NCI-H146 (cell line): ENCODE results near the gene MX1.

Experiments used
- DNase-seq: peaks from one replicate; lab custom pipeline; 2025; lab: John Stamatoyannopoulos, UW

MX1 gene

DNA sequence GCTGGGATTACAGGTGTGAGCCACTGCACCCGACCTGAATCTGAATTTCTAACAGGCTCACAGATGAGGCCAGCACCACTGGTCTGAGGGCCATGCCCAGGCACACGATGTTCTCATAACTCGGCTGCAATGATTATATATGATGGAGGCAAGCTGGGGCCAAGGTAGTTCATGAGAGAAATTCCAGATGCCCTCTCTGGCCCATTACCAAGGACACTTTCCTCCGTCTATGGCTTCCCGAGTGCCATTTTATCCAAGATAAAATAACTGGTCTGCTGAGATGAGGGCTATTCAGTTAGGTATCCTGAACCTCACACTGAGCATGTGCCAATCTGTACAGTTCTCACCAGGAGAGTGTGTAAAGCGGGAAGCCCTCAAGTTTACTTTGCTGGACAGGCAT lies 65.4 kb downstream of the MX1 start:
- DNase-seq: no peak

DNA sequence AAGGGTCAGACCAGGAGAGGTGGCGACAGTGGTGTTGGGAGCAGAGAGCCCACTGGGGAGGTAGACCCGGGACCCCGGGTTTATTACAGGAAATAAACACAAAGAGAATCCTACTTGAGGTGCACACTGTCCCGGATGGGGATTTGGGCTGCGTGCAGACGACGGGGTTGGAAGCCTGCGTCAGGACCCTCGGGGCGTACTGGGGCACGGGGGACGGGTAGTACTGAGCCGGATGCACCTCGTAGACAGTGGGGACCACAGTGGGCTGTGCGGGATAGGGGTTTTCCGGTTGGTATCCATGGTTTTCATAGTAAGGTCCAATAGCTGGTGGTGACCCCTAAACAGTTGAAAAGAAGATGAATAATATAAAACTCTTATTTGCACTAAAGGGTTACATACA lies 68.2 kb downstream of the MX1 start:
- no peak for DNase-seq

DNA sequence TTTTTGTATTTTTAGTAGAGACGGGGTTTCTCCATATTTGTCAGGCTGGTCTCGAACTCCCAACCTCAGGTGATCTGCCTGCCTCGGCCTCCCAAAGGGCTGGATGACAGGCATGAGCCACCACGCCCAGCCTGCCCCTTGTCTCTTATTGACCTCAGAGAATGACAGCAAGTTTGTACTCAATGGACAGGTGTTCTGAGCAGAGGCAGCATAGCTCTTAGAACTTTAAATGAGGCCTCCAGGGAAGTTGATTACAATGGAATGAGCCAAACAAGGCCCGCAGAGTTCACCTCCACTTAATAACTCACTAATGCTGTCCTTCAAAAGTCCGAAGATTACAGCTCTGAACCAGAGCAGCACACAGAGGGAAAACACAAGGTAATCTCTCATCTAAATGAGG lies 71.0 kb downstream of the MX1 start:
- DNase-seq: no peak

DNA sequence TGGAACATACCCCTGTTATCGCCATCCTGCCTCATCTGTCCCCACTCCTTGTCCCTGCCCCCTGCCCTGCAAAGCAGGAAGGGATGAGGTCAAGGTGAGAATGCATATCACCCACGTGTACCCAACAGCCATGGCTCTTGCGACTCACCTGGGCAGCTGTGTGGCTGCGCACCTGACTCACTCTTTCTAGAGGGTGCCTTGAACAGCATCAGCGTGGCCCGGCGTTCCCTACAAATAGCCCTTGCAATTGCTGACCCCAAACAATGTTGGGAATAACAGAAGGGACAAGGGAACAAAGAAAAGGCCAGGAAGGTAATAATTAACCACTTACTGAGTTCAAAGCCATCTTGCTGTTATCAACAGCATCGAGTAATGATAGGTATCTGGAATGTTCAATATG lies 71.7 kb downstream of the MX1 start:
- DNase-seq: no peak

DNA sequence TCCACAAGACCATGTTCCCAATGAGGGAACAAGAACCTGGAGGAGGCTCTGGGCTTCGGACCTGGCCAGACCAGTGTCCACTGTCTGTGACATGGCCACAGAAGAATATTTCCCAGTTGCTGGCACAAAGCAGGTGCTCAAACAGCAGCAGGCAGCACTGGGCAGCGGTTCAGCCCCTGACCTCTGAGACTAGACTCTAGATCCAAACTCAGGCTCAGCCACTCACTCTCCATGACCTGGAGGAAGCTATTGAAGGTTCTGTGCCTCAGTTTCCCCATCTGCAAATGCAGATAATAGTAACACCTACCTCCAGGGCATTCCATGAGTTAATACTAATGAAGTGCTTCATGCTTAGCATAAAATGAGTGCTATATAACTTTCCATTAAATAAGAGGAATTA lies 73.9 kb downstream of the MX1 start:
- no peak for DNase-seq

DNA sequence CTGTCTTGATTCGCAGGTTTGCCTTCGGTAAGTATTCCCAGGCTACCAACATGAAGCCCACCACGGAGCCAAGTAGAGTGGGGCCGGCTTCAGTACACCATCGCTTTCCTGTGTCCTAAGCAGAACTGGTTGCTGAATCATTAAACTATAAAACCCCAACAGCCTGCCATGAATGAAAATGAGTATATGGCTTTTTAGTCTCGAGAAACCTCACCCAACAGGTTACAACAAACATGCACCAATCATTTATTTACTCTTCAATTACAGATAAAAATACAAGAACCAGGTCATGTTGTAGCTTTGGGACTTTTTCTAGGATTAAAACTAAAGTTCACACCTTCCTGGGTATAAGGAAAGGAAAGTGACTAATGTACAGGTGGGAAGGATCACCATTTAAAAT lies 74.3 kb downstream of the MX1 start:
- no peak for DNase-seq

DNA sequence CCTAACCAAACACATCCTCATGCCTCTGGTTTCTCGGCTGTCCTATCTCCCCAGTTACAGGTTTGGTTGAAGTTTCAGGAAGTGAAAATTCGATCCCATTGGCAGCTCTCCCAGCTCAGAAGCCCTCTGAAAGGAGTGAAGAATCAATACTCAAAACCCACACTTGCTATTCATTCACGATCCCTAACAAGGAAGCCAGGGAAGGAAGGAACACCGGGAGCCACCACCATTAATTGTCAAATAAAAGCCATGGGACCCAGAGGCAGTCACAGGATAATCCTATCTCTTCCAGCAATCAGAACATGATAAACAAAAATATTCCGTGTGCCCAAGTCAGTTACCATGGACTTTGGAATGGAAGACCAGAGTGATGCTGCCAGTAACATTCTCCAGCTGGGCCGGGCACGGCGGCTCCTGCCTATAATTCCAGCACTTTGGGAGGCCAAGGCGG lies 74.9 kb downstream of the MX1 start:
- DNase-seq: peak; percentile 17

DNA sequence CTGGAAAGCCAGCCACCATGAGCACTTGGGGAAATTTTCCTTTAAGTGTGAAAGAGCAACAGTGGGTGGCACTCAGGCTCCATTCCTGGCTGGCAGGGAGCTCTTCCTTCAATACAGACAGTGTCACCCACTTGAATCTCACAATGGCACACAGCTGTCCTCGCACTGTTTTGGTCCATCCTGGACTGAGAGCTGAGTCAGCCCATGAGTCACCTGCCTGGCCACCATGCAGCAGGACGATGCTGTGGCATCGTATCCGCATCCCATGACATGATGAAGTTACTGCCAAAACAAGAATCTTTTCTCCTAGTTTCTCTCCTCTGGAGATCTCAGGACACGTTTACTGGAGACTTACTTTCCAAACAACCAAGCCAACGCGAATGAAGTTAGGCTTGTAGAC lies 75.9 kb downstream of the MX1 start:
- no peak for DNase-seq

DNA sequence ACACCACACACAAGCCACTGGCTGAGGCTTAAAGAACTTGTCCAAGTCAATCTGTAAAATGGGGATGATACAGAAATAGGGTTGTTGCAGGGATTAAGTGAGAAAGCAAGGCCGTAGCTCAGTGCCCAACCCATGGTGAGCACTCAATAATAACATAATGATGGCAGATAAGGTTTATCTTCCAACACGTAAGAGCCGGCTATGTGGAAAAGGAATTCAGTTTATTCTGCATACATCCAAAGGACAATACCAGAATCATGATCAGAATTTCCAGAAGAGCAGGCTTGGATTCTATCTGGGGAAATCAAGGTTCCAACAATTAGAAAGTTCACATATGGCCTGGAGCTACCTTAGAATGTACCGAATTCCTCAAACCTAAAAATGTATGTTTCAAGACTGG lies 77.3 kb downstream of the MX1 start:
- no peak for DNase-seq

DNA sequence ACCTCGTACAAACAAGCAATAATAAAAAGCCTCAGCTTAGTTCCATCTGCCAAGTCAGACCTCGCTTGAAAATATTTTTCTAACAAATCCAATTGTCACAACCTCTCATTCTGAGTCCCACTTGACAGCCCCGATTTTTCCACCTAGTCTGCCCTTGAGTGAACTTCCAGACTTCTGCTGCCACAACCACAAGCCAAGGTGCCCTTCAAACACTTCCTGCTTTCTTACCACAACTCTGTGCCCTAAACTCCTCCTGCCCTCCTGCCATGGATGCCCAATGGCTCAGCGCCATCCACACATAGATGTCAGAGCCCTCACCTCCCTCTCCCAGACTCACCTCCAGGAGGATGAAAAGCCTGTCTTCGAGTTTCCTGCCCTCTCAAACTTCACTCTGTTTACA lies 78.0 kb downstream of the MX1 start:
- no peak for DNase-seq

DNA sequence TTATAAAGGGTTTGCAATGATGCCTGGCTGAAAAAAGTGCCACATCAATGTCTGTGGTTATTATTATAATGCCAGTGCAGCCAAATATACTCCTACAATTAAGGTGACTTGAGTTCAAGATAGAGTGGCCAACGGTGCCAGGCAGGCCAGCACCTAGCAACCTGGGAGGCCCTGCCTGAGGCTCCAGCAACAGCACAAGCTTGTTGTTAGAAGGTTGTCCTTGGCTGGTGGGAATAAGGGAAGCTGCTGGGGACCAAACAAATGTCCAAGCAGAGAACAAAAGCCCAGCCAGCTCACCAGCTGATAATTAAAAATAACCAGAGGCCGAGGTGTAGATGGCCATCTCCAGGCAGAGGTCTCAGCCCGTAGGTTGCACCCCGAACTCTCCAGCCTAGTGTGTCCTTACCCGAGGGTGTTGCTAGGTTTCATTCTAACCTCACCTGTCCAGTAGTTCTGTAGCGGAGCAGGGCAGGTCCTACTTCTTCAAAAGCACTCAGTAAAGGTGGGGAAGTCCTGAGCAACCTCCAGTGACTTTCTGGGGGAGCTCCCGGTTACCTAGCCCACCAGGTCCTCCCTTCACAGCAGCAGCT lies 80.1 kb downstream of the MX1 start:
- DNase-seq: no peak

DNA sequence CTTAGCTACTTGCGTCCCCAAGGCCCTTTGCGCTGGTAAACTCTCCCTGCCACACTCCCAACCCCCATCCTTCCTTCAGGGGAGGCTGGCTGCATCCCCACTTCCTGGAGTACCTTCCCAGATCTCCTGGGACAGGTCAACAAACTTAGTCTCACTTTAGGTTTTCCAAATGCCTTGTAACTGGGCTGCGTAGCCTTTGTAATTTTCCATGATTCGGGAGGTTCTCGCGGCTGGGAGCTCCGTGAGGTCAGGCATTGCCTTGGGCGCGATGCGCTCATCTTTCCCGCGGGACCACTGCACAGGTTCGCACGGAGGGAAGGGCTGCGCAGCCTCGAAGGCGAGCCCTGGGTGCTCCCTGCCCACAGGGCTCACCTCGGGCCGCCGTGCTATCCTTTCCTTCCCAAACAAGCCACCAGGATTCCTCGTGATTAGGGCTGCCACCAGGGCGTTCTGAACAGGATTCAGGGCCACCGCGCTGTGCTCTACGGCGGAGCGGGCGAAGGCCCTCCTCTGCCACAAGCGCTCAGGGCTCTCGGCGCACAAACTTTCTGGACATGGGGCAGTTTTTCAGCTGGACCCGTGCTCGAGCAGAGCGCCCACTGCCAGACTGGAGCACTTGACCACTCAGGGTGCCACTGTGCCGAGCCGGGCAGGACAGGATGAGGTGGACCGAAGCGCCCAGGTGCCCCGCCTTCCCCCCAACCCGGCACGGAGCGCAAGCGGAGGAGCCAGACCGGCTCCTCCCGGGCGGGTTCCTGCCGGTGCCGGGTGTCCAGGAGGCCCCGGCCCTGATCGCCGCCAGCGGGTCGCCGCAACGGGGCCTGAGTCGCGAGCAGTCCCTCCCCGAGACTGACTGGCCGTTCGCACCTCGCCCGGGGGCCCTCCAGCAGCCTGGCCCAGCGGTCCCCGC lies 80.8 kb downstream of the MX1 start:
- no peak for DNase-seq

DNA sequence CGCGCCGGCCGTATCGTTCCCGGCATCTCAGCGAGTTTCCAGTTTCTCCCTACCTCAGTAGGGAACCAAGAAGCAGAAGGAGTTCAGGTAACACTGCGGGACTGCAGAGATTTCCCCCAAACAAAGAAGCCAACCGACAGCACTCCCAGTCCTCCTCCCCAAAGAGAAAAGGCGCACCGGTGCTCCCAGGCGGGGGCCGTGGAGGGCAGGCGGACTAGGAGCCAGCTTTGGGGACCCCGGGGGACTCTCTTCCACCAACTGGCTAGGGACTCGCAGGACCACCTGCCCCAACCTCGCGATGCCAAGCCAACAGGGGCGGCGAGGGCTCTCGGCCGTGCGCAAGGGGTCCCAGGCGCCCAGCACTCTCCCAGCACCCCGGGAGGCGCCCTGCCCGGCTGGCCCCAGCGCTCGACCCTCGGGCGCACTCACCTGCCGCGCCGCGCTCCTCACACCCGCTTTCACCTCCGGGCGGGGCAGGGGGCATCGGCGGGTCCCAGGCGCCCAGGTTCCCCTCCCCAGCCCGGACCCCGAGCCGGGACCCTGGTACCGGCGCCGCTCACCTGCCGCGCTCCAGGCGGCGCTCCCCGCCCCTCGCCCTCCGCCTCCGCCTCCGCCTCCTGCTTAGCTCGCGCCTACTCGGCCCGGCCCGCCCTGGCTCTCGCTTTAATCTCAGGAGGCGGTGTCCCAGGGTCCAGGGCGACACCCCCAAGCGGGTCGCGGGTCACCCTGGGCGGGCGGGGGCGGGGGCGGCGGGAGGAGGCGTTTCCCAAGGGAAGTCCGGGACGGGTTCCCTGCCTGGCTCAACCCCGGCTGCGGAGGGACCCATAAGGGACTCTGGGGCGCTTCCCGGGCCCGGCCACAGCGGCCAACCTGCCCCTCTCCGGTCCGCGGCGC lies 81.7 kb downstream of the MX1 start, which contains the start of gene TMPRSS2:
TMPRSS2 (minus strand) TSS at position 638 of the 894 bp plus-strand sequence. CDS start 10,025 bp downstream, outside the sequence.
- DNase-seq: peak; percentile 41

DNA sequence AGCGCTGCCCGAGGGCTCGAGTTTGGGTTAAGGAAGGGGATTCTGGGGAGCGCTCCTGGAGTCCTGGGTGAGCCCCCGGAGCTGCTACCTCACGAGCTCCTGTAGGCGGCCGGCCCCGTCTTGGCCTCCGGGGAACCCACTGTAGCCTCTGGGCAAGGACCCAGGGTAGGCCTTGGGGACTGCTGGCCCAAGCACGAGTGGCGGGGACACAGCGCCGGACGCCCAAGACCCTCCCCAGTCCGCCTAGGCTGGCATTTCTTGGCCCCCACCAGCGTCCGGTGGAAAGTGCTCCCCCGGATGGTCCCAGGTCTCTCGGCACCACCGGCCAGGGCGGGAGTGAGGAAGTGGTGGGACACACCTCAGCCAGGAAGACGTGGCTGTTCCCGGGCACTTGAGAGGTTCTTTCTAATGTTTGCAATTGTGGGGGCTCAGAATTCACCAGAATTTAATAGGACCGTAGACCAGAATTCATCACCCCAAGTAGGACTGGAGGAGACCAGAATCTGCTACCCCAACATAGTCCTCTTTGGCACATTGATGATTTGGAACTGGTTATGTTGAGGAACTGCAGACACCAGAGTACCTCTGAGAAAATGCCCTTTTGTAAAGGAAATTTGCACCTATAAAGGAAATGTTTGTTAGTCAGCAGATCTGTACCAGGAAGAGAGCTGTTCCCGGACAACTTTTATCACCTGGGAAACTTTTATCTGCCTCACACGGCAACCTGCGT lies 82.5 kb downstream of the MX1 start:
- no peak for DNase-seq
